Heart left ventricle (tissue), 16 donors: ENCODE measurements around the gene LMAN1. TPM values are rescaled to one million over a fixed set of nuclear protein-coding genes. Genes with fewer than 3 reads are reported as not detected.

Experiments
- ATAC-seq, 4 donors: fragments of 200-7000 bp; cut with Tn5 transposase; one replicate each; pipeline ENCODE4 v1.9.1; 2020 to 2022; ENCODE audit warnings: moderate library complexity in 4 of 4, mild to moderate bottlenecking in 3 of 4, moderate number of reproducible peaks in 1 of 4
- DNase-seq, 5 donors: peaks; one replicate each; pipeline ENCODE4 v3.0.0-alpha.2; 2020
- H3K27ac ChIP-seq, 12 donors: fragments of 200-600 bp; sonication (generic) in 4 of 12; one replicate each; pipeline versions ENCODE4 v1.5.0 to v1.8.0; 2016 to 2022; ENCODE audit warnings: mild to moderate bottlenecking in 2 of 12
- H3K27me3 ChIP-seq, 9 donors: fragments of 200-600 bp; sonication (generic) in 2 of 9; one replicate each; pipeline versions ENCODE4 v1.5.1 to v1.8.0; 2016 to 2022; ENCODE audit warnings: mild to moderate bottlenecking in 3 of 9
- H3K36me3 ChIP-seq, 9 donors: fragments of 200-600 bp; sonication (generic) in 2 of 9; one replicate each; pipeline versions ENCODE4 v1.5.0 to v1.8.0; 2018 to 2022; ENCODE audit warnings: mild to moderate bottlenecking in 2 of 9
- H3K4me1 ChIP-seq, 12 donors: fragments of 200-600 bp; sonication (generic) in 4 of 12; one replicate each; pipeline versions ENCODE4 v1.5.0 to v1.8.0; 2016 to 2022; ENCODE audit warnings: mild to moderate bottlenecking in 3 of 12
- H3K4me3 ChIP-seq, 12 donors: fragments of 200-600 bp; sonication (generic) in 4 of 12; one replicate each; pipeline versions ENCODE4 v1.5.0 to v1.8.0; 2017 to 2022; ENCODE audit warnings: mild to moderate bottlenecking in 9 of 12, moderate library complexity in 4 of 12
- H3K9me3 ChIP-seq, 12 donors: fragments of 200-600 bp; sonication (generic) in 4 of 12; one replicate each; pipeline versions ENCODE4 v1.5.0 to v1.8.0; 2016 to 2022; ENCODE audit warnings: mild to moderate bottlenecking in 1 of 12
- POLR2A ChIP-seq, 2 donors: fragments of 450-650 bp; IDR thresholded peaks; one replicate each; pipeline ENCODE4 v1.6.1; 2017; ENCODE audit warnings: antibody characterized with exemption in 2 of 2, mild to moderate bottlenecking in 2 of 2, moderate library complexity in 2 of 2
- WGBS, 4 donors: extraction: QIAGEN DNeasy Blood & Tissue Kit in 2 of 4; methylation state at CpG; one replicate each; pipeline versions ENCODE4 v1.1.5 to v1.1.7; 2013 to 2018; 5-methylcytosine and 5-hydroxymethylcytosine counted together
- intact Hi-C, 10 donors: fragments of 100-400 bp; cut with DNase I; formaldehyde crosslinking; loops; one replicate each; pipeline versions ENCODE4 v1.11.1 to v1.14.2; 2022
- long read RNA-seq, 3 donors: library from polyadenylated mRNA; unstranded; transcript quantifications; one replicate each; pipeline ENCODE4 v2.0.0, GENCODE V29; 2020 to 2021
- polyA plus RNA-seq, 2 donors: library from polyadenylated mRNA; stranded (reverse); fragments of 200-250 nt; gene quantifications; one replicate each; pipeline ENCODE4 v1.2.3, GENCODE V29; 2013
- total RNA-seq, 9 donors: library from RNA; depleted of rRNA in 2 of 9; stranded (reverse); fragments of >200 nt in 2 of 9; fragmentation: NEBNext Ultra II Directional in 3 of 9; extraction: Animal tissue kit (Norgen Biotek cat#: 25700) in 3 of 9; gene quantifications; one replicate each; pipeline versions ENCODE4 v1.1.0 to v1.2.4, GENCODE V29; 2016 to 2023
- TF ChIP-seq, protein P1 (sequence below), 12 donors: fragments of 200-600 bp; sonication (generic) in 4 of 12; IDR thresholded peaks; one replicate each; pipeline versions ENCODE4 v1.5.0 to v1.8.0; 2018 to 2022; ENCODE audit warnings: antibody characterized with exemption in 12 of 12, mild to moderate bottlenecking in 5 of 12
- donor health status: ischemic (EF 13 %, LVEDD 7.1; RV severe dilation, severe dysfunction).
- donor health status: healthy with polysubstance abuse.
- donor health status: DM: no; HTN: yes; CAD: no.
- donor health status: DM: no; HTN: no; CAD: no.
- donor health status: ischemic (EF 25% LVEDD 6.9; RV normal size, moderate dysfunction).
- donor health status: ischemic (EF 25% LVEDD 5.7; RV mildly dilated, moderate dysfunction).
- donor health status: healthy.
- donor health status: DM: yes; HTN: yes; CAD: no.
- donor health status: ischemic (EF 35%, LVEDD 5.7; RV mildly dilated, moderate dysfunction).
- donor health status: nonischemic (EF 11% LVEDD 7.7; RV severe dilation, severe dysfunction).
- donor health status: DM: yes; HTN: yes; CAD: no.
- donor health status: PGD.
- donor health status: ischemic (EF 29% LVEDD 5.4; RV normal size, mild dysfunction).
- donor health status: nonischemic (EF 23%, LVEDD 6.1; RV moderate dilation, normal function).

LMAN1 gene, protein sequence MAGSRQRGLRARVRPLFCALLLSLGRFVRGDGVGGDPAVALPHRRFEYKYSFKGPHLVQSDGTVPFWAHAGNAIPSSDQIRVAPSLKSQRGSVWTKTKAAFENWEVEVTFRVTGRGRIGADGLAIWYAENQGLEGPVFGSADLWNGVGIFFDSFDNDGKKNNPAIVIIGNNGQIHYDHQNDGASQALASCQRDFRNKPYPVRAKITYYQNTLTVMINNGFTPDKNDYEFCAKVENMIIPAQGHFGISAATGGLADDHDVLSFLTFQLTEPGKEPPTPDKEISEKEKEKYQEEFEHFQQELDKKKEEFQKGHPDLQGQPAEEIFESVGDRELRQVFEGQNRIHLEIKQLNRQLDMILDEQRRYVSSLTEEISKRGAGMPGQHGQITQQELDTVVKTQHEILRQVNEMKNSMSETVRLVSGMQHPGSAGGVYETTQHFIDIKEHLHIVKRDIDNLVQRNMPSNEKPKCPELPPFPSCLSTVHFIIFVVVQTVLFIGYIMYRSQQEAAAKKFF
- total RNA-seq: 10 to 100 TPM; 48.6 to 72.9 (median 66.8) TPM
- 10 to 100 TPM; 16.5 to 50.5 TPM for polyA plus RNA-seq
- long read RNA-seq, donor 1, full-length matches to known transcripts: 40 of 75 reads
- long read RNA-seq, donor 1, partial matches to known transcripts: 29 of 75 reads
- long read RNA-seq, donor 1, other reads (novel, unspliced or antisense): 6 of 75 reads
- long read RNA-seq, donor 2, full-length matches to known transcripts: 63 of 98 reads
- long read RNA-seq, donor 2, partial matches to known transcripts: 20 of 98 reads
- long read RNA-seq, donor 2, other reads (novel, unspliced or antisense): 15 of 98 reads
- long read RNA-seq, donor 3, full-length matches to known transcripts: 61 of 109 reads
- long read RNA-seq, donor 3, partial matches to known transcripts: 40 of 109 reads
- long read RNA-seq, donor 3, other reads (novel, unspliced or antisense): 8 of 109 reads

DNA sequence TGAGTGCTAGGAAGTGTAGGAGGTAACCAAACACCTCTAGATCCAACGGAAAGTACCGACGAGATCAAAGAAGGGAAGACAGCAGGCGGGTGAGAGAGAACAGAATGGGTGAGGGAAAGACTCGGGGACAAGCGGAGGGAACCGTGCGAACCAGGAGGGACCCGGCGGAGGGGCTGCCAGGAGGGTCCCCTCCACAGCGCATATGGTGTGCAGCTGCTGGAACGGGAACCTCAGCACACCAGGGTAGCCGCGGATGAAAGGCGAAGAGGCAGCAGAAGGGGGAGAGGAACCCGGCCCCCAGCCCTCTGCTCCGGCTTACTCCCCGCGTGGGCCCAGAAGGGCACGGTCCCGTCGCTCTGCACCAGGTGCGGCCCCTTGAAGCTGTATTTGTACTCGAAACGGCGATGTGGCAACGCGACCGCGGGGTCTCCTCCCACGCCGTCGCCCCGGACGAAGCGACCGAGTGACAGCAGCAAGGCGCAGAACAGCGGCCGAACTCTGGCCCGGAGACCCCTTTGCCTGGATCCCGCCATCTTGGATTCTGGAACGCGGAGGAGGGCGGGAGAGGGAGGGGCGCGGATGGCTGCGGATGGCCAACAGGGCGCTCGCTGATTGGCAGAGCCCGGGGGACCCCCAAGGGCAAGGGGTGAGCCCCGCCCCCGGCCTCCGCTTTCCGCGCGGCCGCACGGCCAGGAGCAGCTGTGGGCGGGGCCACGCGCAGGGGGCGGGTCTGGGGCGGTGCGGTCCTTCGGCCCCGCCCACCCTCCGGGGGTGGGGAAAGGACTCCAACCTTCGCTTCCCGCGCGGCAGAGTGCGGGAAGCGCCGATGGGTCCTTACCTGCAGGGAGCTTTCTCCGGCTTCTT is at the start of gene LMAN1:
LMAN1 (minus strand) TSS at position 554 of the 864 bp plus-strand sequence; CDS start at position 533, 21 bp downstream.
- Histone ChIP-seq H3K36me3 (peaks cover 0 to 21% (median 16%) of the 10 kb centered on the region in 9 donors), H3K4me3 (peak within 1 kb of the TSS; percentile 76 to 96 (median 88)), H3K4me1 (peaks cover 0 to 30% (median 15%) of the 10 kb centered on the region in 12 donors), H3K27ac (peak within 1 kb of the TSS; percentile 69 to 90 (median 88)), H3K9me3 (no peaks in the 10 kb centered on the region), H3K27me3 (no peaks in the 10 kb centered on the region)
- ATAC-seq (peak; percentile 100), DNase-seq (peak; percentile 97 to 98 (median 98))
- intact Hi-C loops: no loop called here
- WGBS, 4 donors: 0% methylated on average over 35 to 76 of the region's 76 CpGs
- TF ChIP-seq POLR2A (IDR thresholded peaks at IDR 0.05): peak in 1 of 2 donors; percentile 49
- TF ChIP-seq, protein P1, sequence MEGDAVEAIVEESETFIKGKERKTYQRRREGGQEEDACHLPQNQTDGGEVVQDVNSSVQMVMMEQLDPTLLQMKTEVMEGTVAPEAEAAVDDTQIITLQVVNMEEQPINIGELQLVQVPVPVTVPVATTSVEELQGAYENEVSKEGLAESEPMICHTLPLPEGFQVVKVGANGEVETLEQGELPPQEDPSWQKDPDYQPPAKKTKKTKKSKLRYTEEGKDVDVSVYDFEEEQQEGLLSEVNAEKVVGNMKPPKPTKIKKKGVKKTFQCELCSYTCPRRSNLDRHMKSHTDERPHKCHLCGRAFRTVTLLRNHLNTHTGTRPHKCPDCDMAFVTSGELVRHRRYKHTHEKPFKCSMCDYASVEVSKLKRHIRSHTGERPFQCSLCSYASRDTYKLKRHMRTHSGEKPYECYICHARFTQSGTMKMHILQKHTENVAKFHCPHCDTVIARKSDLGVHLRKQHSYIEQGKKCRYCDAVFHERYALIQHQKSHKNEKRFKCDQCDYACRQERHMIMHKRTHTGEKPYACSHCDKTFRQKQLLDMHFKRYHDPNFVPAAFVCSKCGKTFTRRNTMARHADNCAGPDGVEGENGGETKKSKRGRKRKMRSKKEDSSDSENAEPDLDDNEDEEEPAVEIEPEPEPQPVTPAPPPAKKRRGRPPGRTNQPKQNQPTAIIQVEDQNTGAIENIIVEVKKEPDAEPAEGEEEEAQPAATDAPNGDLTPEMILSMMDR (IDR thresholded peaks at IDR 0.05): no peak

DNA sequence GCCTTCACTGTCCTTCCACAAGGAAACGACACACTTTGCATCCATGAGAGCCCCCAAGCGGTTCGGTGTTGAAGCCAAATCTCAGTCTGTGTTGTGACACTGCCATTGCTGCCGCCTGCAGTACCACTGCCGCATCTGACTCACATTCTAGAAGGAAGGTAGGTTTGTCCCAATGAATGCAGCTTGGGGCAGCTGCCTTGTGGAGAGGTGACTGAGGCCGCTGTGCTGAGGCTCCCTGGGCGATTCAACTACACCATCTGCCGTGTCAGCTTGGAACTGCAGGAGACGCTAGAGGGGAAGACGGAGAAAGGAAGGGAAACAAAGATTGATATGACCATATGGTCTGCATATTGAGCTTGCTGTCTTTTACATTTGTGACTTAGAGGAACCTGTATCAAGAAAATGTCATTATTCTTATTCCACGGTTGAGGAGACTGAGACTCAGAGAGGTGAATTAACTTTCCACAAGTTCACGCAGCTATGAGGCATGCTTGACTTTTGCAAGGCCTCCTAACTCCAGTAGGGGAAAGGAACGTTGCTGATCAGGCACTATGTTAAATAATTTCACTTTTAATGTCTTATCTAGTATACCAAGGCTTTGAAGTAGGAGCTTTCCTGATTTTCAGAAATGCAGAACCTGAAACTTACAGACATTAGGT is 43.5 kb upstream of the LMAN1 start:
- Histone ChIP-seq H3K4me3 (no peak overlapping the region), H3K36me3 (no peaks in the 10 kb centered on the region), H3K27me3 (no peaks in the 10 kb centered on the region), H3K27ac (no peak overlapping the region), H3K4me1 (no peaks in the 10 kb centered on the region), H3K9me3 (no peaks in the 10 kb centered on the region)
- TF ChIP-seq, protein P1 (IDR thresholded peaks at IDR 0.05): peak; percentile 81 to 96 (median 90)
- TF ChIP-seq POLR2A (IDR thresholded peaks at IDR 0.05): no peak
- WGBS, 4 donors: 16 to 18% (median 17%) methylated on average over 12 to 13 of the region's 13 CpGs
- peak; percentile 54 to 75 (median 62) for DNase-seq
- ATAC-seq: peak; percentile 69 to 95 (median 92)
- intact Hi-C loops: loop anchor here (2.0 to 10.0 kb wide), 10 partner anchors 94 to 635 kb away; no protein-coding TSS in a partner anchor

DNA sequence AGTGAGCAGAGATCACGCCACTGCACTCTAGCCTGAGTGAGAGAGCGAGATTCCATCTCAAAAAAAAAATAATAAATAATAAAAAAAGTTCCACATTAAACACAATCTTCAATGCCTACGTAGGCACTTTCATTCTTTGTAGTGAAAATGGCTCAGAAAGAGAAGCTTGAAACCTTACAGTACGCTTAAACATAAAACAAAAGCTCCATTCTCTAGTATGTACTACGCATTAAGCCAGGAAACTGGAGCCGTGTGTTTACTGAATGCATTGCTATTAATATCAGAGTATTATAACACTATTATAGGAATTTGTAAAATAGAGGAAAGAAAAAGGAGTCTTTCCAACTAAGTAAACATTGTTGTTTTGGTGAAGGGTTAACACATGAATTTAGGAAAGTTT is 41.3 kb upstream of the LMAN1 start:
- ATAC-seq (no peak), DNase-seq (no peak)
- intact Hi-C loops: loop anchor here in 8 of 10 donors (5.0 to 10.0 kb wide), 6 partner anchors 93 to 633 kb away; no protein-coding TSS in a partner anchor
- TF ChIP-seq, protein P1 (IDR thresholded peaks at IDR 0.05): no peak
- TF ChIP-seq POLR2A (IDR thresholded peaks at IDR 0.05): no peak
- H3K9me3 ChIP-seq: no peaks in the 10 kb centered on the region
- H3K27me3 ChIP-seq: peaks cover 0 to 7% (median 0%) of the 10 kb centered on the region in 9 donors
- no peaks in the 10 kb centered on the region for H3K4me1 ChIP-seq
- 84 to 90% (median 89%) methylated on average over 6 of the region's 6 CpGs for WGBS, 4 donors
- no peaks in the 10 kb centered on the region for H3K36me3 ChIP-seq
- H3K4me3 ChIP-seq: no peak overlapping the region
- no peak overlapping the region for H3K27ac ChIP-seq
